GM19099 (cell line): ENCODE measurements around the gene FCSK.

ENCODE experiments used
- POLR2A ChIP-seq: IDR thresholded peaks from 3 replicates; pipeline ENCODE4 v1.6.1; 2011; ENCODE audit warnings: low read depth; ENCODE audit not compliant: insufficient read length; ENCODE audit errors: extremely low read depth

FCSK gene

GRCh38 chr16:70523743-70524398 lies 69.5 kb downstream of the FCSK start, which contains the start of gene SF3B3:
Gene SF3B3, plus strand, starts transcription at chr16:70523816. Its CDS starts 2,841 bp downstream, at chr16:70526657.
- peak; percentile 87 for TF ChIP-seq POLR2A

GRCh38 chr16:70526403-70526802 lies 72.0 kb downstream of the FCSK start:
- TF ChIP-seq POLR2A: no peak

- TF ChIP-seq POLR2A: no peak
Observed at GRCh38 chr16:70527315-70527996, 73.1 kb downstream of the FCSK start.

GRCh38 chr16:70529051-70529777 lies 74.8 kb downstream of the FCSK start:
- TF ChIP-seq POLR2A: no peak
